Colonic mucosa (tissue), 4 donors: Measurements from ENCODE around the gene XRRA1. TPM values are rescaled to one million over a fixed set of nuclear protein-coding genes. Genes with fewer than 3 reads are reported as not detected.
"Not testable (repeated sequence)": the region's sequence is repeated elsewhere in the genome, so short reads cannot be mapped to it uniquely, and the experiment has no call there.

Experiments used
- DNase-seq: peaks from one replicate; pipeline ENCODE4 v3.0.0-alpha.2; 2020
- H3K27ac ChIP-seq: fragments of 200-600 bp; one replicate; pipeline ENCODE4 v1.8.0; 2021
- H3K27me3 ChIP-seq: fragments of 200-600 bp; one replicate; pipeline ENCODE4 v1.8.0; 2021
- H3K36me3 ChIP-seq: fragments of 200-600 bp; one replicate; pipeline ENCODE4 v1.8.0; 2021
- H3K4me1 ChIP-seq: fragments of 200-600 bp; one replicate; pipeline ENCODE4 v1.8.0; 2021; ENCODE audit warnings: mild to moderate bottlenecking
- H3K4me3 ChIP-seq: fragments of 200-600 bp; one replicate; pipeline ENCODE4 v1.8.0; 2021
- H3K9ac ChIP-seq, 2 donors: one replicate each; pipeline ENCODE4 v1.7.0; 2013; ENCODE audit warnings: control low read depth in 2 of 2, low read depth in 2 of 2, low read length in 2 of 2
- H3K9me3 ChIP-seq: fragments of 200-600 bp; one replicate; pipeline ENCODE4 v1.8.0; 2021
- CTCF ChIP-seq: fragments of 200-600 bp; IDR thresholded peaks from one replicate; pipeline ENCODE4 v1.8.0; 2022; ENCODE audit warnings: antibody characterized with exemption, mild to moderate bottlenecking
- intact Hi-C: fragments of 100-400 bp; cut with DNase I; formaldehyde crosslinking; loops from one replicate; pipeline ENCODE4 v1.14.1; 2022
- total RNA-seq, 2 donors: library from RNA; stranded (reverse); fragmentation: NEBNext Ultra II Directional in 1 of 2; extraction: Animal tissue kit (Norgen Biotek cat#: 25700) in 1 of 2; gene quantifications; one replicate each; pipeline ENCODE4 v1.2.1, GENCODE V29; 2021
- donor health status: healthy.
- donor health status: DM: no; HTN: no; CAD: no.
- donor health status: DM: no; HTN: no; CAD: no.

The XRRA1 gene
- total RNA-seq, 2 donors from 2014 or later, result 5.1 to 6.6 TPM

- intact Hi-C loops, result no loop called here
- Histone ChIP-seq H3K9me3 (no peaks in the 10 kb centered on the region), H3K4me3 (no peak overlapping the region), H3K9ac (no peak overlapping the region), H3K36me3 (peaks cover 10% of the 10 kb centered on the region), H3K27me3 (no peaks in the 10 kb centered on the region), H3K27ac (no peak overlapping the region), H3K4me1 (no peaks in the 10 kb centered on the region)
- DNase-seq, result no peak
- TF ChIP-seq CTCF, result no peak
These were observed 111.7 kb downstream of the XRRA1 start for GRCh38 chr11:74837191-74837590.

- TF ChIP-seq CTCF, result no peak
- no peaks in the 10 kb centered on the region for H3K27me3 ChIP-seq
- no peak overlapping the region for H3K9ac ChIP-seq
- no peak overlapping the region for H3K27ac ChIP-seq
- no peak for DNase-seq
- intact Hi-C loops, result no loop called here
- H3K36me3 ChIP-seq, result no peaks in the 10 kb centered on the region
- H3K4me3 ChIP-seq, result no peak overlapping the region
- no peaks in the 10 kb centered on the region for H3K4me1 ChIP-seq
- peaks cover 7% of the 10 kb centered on the region for H3K9me3 ChIP-seq
These were observed 122.0 kb downstream of the XRRA1 start for GRCh38 chr11:74826901-74827300.

- H3K9ac ChIP-seq, H3K27me3 ChIP-seq, H3K27ac ChIP-seq, H3K9me3 ChIP-seq, H3K4me1 ChIP-seq, H3K36me3 ChIP-seq, DNase-seq, H3K4me3 ChIP-seq, intact Hi-C loops: not testable (repeated sequence)
These were observed 123.3 kb downstream of the XRRA1 start for GRCh38 chr11:74825596-74825995.

GRCh38 chr11:74824285-74824982 lies 124.5 kb downstream of the XRRA1 start:
- intact Hi-C loops, result no loop called here
- no peak for TF ChIP-seq CTCF
- H3K36me3 ChIP-seq, result no peaks in the 10 kb centered on the region
- peaks cover 7% of the 10 kb centered on the region for H3K9me3 ChIP-seq
- H3K9ac ChIP-seq, result no peak overlapping the region
- H3K27ac ChIP-seq, result no peak overlapping the region
- DNase-seq, result no peak
- H3K27me3 ChIP-seq, result no peaks in the 10 kb centered on the region
- no peak overlapping the region for H3K4me3 ChIP-seq
- no peaks in the 10 kb centered on the region for H3K4me1 ChIP-seq

- H3K4me3 ChIP-seq, result no peak overlapping the region
- H3K36me3 ChIP-seq, result no peaks in the 10 kb centered on the region
- no peaks in the 10 kb centered on the region for H3K4me1 ChIP-seq
- no peak for DNase-seq
- peak overlapping the region; percentile 11 for H3K27ac ChIP-seq
- peaks cover 7% of the 10 kb centered on the region for H3K9me3 ChIP-seq
- TF ChIP-seq CTCF, result no peak
- H3K9ac ChIP-seq, result no peak overlapping the region
- no peaks in the 10 kb centered on the region for H3K27me3 ChIP-seq
- intact Hi-C loops, result no loop called here
These were observed 126.7 kb downstream of the XRRA1 start for GRCh38 chr11:74822170-74822569.

GRCh38 chr11:74820763-74821162 lies 128.1 kb downstream of the XRRA1 start:
- H3K9ac ChIP-seq, result no peak overlapping the region

More at GRCh38 chr11:74820763-74821162, 128.1 kb downstream of the XRRA1 start:
- H3K4me3 ChIP-seq, result no peak overlapping the region
- H3K4me1 ChIP-seq, result no peaks in the 10 kb centered on the region
- no peaks in the 10 kb centered on the region for H3K27me3 ChIP-seq
- no peak for DNase-seq
- intact Hi-C loops, result no loop called here
- no peaks in the 10 kb centered on the region for H3K9me3 ChIP-seq
- H3K27ac ChIP-seq, result no peak overlapping the region
- no peak for TF ChIP-seq CTCF
- H3K36me3 ChIP-seq, result no peaks in the 10 kb centered on the region
